ENCODE measurements around the gene SLC30A2.
A peak's percentile ranks its signal among the peaks of the same experiment; 100 is the strongest.

Gene SLC30A2

GRCh38 chr1:25999041-25999800 lies 46.7 kb downstream of the SLC30A2 start:
- no peak for DNase-seq (ENCODE audit: low read depth in 2 of 2, low spot score in 1 of 2)

GRCh38 chr1:25997828-25998761 lies 47.8 kb downstream of the SLC30A2 start, which contains the start of gene PAFAH2:
Gene PAFAH2, minus strand, starts transcription at chr1:25998063. Its CDS starts 7,247 bp downstream, at chr1:25990816.
- peak; percentile 92 to 94 for DNase-seq (ENCODE audit: low read depth in 2 of 2, low spot score in 1 of 2)

- DNase-seq (ENCODE audit: low read depth in 2 of 2, low spot score in 1 of 2) = no peak
Measured at GRCh38 chr1:25996966-25997827, 48.7 kb downstream of the SLC30A2 start.

- no peak for DNase-seq (ENCODE audit: low read depth in 2 of 2, low spot score in 1 of 2)
Measured at GRCh38 chr1:25994402-25995150, 51.3 kb downstream of the SLC30A2 start.

GRCh38 chr1:25993197-25993951 lies 52.5 kb downstream of the SLC30A2 start:
- DNase-seq (ENCODE audit: low read depth in 2 of 2, low spot score in 1 of 2) = no peak

- DNase-seq (ENCODE audit: low read depth in 2 of 2, low spot score in 1 of 2) = no peak
Measured at GRCh38 chr1:25992689-25993171, 53.2 kb downstream of the SLC30A2 start.

- DNase-seq (ENCODE audit: low read depth in 2 of 2, low spot score in 1 of 2) = no peak
Measured at GRCh38 chr1:25991937-25992688, 53.8 kb downstream of the SLC30A2 start.

GRCh38 chr1:25990702-25991395 lies 55.1 kb downstream of the SLC30A2 start:
- DNase-seq (ENCODE audit: low read depth in 2 of 2, low spot score in 1 of 2) = peak in 1 of 2 donors; percentile 18

- DNase-seq (ENCODE audit: low read depth in 2 of 2, low spot score in 1 of 2) = no peak
Measured at GRCh38 chr1:25990251-25990650, 55.7 kb downstream of the SLC30A2 start.

- DNase-seq (ENCODE audit: low read depth in 2 of 2, low spot score in 1 of 2) = no peak
Measured at GRCh38 chr1:25989440-25990234, 56.3 kb downstream of the SLC30A2 start.

GRCh38 chr1:25987951-25988350 lies 58.0 kb downstream of the SLC30A2 start:
- DNase-seq (ENCODE audit: low read depth in 2 of 2, low spot score in 1 of 2) = no peak
